NCI-H1930 (cell line): Measurements from ENCODE around the gene TNRC6B.
"Not testable (repeated sequence)": the region's sequence is repeated elsewhere in the genome, so short reads cannot be mapped to it uniquely, and the experiment has no call there.

ENCODE experiments used
- DNase-seq, 2 experiments: peaks; one replicate each; lab custom pipeline; 2025; lab: John Stamatoyannopoulos, UW

Gene TNRC6B

DNA sequence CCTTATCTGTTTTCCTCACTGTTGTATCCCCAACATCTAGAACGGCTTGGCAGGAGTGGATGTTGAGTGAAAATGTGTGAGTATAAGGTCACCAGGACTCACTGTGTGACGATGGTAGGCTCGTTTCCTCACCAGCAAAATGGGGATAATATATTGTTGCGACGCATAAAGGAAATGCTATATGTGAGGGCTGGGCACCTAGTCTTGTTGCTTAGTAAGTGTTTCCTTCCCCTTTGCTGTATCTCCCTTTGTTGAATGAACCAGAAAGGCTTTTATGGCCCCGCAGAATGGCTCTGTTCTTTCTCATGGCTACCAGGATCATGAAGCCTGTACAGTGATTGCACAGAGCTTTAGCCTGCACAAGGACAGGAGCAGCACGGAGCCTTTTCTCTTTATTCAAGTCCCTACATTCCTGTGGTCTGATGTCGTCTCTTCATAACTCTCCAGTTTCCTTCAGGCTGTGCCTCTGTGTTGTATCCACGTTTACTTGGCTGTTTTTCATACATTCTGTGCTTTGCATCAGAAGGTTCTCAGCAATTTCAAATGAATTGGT is 5.4 kb downstream of the TNRC6B start:
- no peak for DNase-seq

DNA sequence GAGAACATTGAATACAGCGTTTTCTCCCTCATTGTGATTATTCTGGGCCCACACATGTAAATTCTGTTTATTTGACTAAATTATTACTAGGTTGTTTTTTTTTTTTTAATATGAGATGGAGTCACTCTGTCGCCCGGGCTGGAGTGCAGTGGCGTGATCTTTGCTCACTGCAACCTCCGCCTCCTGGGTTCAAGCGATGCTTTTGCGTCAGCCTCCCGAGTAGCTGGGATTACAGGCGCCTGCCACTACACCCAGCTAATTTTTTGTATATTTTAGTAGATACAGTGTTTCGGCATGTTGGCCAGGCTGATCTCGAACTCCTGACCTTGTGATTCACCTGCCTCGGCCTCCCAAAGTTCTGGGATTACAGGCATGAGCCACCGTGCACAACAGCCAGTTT is 5.9 kb downstream of the TNRC6B start:
- DNase-seq = not testable (repeated sequence)

DNA sequence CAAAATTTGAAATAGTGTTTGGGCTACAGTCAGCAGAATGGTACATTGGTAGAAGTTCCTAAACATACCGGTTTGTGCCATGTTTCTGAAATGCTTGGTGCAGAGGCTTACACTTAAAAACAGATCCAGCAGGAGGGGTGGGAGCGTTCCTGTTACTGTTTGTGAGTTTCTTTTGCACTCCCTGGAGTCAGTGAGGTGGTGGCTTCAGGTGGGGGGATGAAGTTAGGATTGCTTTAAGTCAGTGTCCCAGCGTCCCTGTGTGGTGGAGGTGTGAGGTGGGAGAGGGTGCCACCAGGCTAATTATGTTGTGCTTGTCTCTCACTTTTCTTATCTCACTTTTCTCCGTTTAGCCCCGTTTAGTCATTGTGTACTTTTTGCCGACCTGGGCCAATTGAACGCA is 9.7 kb downstream of the TNRC6B start:
- DNase-seq = no peak

DNA sequence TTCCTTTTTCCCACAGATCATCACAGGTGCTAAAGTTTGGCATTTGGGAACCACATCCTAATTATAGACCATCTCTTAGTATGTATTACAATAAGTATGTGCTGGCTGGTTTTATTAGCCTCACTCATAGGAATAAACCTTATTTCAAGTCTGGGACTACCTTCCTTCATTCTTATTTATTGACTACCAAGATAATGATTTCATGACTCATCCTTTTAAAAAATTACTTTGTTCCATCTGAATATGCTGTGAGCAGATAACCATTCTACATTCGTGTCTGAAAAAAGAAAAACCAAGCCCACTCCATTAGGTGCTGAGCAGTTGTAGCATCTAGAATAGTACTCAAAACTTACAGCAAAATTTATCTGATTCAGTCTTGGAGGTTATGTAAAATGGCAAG is 12.3 kb downstream of the TNRC6B start:
- no peak for DNase-seq

DNA sequence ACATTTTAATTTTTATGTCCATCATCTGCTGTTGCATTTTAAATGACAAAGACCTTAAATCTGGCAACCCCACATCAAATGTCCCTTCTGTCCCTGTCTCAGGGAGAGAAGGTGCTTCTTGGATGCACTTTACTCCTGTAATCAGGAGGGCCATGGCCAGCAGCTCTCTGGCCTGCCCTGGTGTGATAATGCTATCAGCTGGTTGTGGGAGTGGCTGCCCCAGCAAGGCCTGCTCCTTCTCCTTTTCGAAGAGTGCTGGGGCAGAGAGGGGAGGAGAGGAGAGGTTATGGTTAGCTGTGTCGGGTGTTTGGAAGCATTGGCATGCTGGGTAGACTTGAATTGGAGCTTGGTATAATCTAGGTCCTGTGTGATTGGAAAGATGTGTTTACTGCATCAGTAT is 12.8 kb downstream of the TNRC6B start:
- no peak for DNase-seq

DNA sequence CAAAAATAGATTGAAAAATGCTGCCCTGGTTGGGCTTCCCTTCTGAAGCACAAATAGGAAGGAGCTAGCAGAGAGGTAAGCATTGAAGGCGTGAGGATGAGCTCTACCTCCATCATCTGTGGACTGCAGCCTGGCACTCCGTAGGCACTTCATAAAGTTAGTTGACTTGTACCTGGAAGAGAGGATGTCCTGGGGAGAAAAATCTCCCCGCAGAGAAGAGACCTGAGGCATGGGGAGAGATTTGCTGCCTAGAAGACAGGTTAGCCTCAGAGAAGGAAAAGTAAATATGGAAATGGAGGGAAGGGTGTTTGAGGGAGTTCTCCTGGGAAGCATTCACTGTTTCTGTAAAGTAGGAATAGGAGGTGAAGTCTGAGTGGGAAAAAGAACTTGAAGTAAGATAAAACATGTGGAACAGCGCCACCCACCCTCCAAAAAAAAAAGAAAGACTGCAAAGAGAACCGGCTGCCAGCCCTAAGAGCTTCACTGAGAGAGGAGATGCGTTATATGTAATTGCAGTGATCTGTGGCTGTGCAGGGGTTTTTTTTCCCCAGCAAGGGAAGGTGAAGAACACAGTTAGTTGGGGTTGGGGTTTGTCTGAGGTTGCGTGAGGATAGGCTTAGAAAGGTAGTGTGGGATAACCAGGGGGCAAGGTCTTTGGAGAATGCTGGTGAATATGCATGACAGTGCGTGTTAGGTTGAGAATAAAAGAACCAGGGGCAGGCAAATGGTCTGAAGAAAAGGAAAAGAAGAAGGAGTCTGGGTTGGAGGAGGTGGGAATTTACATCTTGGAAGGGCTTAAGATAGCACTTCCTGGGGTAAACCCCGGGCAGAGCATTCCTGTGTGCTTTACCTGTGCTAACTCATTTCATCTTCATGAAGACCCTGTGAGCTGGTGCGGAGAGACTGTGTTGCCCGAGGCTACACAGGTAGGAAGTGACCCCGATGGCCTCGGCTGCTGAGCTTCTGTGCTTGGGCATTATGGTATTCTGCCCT is 16.0 kb downstream of the TNRC6B start:
- no peak for DNase-seq

DNA sequence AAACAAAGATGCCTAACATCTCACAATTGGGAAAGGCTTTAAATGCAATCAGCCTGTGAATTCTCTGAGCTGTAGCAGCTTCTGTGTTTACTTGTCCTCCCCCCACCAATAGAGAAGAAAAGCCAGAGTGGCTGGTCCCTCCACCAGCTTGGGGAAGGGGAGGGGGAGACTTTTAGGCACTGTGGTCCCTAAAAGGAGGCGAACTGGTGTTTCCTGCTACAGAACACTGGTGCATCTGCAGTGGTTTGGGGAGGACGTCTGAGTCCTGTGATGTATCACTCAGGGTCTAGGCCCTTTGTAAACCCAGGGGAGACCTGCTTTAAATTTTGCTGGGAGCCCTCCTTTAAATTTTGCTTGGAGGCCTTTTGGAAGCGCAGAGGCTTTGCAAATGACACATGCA is 16.9 kb downstream of the TNRC6B start:
- no peak for DNase-seq

DNA sequence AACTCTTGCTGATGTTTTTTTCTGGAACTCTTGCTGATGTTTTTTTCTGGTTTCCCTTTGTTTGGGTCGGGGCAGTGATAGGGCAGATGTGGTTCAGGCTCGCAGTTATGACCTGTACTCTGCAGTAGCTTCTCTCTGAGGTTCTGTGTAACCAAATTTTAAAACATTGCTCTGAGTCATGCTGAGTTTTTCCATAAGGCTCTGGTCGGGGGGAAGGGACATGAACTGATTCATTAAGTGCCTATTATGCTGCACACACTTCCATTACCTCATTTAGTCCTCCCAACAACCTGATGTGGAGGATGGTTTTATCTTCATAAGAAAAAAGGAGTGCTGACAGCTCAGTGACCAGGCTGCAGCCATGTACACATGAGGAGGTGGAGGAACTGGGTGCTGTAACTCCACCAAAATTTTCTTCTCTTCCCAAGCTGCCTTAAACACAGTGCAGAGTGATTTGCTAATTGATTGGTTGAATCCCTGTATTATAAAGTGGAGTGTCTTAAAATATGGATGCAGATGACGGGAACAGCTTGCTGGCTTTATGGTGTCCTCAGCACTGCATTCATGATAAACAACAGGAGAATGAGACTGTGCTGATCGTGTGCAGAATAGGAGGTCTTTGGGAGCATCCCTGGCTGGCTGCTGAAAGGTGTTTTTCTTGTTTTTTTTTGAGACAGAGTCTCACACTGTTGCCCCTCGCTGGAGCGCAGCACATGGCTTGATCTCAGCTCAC is 19.1 kb downstream of the TNRC6B start:
- DNase-seq = no peak

DNA sequence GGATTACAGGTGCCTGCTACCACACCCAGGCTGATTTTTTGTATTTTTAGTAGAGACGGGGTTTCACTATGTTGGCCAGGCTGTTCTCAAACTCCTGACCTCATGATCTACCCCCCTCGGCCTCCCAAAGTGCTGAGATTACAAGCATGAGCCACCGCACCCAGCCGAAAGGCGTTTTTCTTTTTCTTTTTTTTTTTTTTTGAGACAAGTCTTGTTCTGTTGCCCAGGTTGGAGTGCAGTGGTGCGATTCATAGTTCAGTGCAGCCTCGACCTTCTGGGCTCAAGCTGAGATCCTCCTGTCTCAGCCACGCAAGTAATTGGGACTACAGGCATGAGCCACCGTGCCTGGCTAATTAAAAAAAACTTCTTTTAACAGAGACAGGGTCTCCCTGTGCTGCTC is 19.7 kb downstream of the TNRC6B start:
- not testable (repeated sequence) for DNase-seq

DNA sequence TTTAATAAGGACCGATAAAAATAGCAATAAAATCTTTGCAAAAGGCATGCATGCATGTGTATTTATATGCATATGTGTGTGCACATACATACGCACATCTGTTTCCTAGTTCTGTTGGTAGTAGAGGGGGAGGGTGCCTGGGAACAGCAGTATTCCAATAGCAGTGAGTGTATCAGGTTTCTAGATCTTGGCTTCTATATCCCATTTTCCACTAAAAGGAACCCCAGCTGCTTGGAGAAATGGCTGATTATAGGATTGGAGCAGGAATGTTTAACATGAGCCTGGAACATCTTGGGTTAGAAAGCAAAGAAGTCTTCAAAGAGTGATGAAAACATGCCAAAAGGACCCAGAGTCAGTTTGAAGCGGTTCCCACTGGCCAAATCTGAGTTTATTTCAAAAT is 21.0 kb downstream of the TNRC6B start:
- no peak for DNase-seq

DNA sequence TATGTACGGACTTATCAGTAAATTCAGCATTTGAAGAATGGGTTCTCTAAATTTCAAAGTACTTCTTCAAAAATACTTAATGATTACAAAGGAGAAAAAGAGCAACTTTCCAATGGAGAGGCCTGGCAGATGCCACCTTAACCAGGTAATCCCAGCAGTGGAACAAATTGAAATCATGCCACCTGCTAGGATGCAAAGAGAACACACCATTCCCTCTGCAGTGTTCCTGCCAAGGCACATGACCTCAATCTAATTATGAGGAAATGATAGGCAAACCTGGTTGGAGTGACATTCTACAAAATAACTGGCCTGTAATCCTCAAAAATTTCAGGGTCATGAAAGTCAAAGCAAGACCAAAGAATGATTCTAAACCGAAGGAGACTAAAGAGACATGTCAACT is 21.5 kb downstream of the TNRC6B start:
- DNase-seq = no peak

DNA sequence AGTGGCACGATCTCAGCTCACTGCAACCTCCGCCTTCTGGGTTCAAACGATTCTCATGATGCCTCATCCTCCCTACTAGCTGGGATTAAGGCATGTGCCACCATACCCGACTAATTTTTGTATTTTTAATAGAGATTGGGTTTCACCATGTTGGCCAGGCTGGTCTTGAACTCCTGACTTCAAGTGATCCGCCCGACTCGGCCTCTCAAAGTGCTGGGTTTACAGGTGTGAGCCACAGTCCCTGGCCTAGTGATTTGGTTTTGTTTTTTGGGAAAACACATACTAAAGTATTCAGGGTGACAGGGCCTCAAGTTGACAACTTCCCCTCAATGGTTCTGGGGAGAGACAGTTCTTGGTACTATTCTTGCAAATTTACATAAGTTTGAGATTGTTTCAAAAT is 22.1 kb downstream of the TNRC6B start:
- DNase-seq = no peak

DNA sequence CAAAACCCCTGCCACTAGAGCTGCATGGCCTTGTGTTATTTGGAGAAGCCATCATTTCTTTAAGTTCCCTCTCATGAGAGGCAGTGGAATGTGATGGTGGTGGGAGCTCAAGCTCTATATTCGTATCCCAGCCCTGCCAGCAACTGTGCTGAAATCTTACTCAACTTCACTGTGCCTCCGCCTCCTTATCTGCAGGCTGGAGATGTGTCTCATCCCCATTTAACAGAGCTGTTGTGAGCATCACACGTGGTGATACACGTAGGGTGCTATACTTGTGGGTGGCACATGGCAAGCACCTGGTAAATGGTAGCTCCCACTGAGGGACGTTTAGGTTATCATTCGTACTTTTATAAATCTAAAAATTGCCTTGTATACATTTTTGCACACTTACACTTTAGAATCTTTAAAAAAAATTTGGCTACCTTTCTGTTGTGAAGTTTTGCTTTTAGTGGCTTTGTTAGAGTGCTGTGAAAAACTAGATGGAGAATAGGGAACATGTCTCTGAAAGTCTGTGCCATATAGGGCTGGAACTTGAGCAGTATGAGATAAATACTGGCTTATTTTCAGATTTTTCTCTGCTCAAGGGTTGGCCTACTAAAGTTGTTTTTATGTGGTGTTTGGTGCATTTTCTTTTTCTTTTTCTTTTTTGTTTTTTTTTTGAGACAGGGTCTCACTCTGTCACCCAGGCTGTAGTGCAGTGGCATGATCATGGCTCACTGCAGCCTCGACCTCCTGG is 23.2 kb downstream of the TNRC6B start:
- no peak for DNase-seq

DNA sequence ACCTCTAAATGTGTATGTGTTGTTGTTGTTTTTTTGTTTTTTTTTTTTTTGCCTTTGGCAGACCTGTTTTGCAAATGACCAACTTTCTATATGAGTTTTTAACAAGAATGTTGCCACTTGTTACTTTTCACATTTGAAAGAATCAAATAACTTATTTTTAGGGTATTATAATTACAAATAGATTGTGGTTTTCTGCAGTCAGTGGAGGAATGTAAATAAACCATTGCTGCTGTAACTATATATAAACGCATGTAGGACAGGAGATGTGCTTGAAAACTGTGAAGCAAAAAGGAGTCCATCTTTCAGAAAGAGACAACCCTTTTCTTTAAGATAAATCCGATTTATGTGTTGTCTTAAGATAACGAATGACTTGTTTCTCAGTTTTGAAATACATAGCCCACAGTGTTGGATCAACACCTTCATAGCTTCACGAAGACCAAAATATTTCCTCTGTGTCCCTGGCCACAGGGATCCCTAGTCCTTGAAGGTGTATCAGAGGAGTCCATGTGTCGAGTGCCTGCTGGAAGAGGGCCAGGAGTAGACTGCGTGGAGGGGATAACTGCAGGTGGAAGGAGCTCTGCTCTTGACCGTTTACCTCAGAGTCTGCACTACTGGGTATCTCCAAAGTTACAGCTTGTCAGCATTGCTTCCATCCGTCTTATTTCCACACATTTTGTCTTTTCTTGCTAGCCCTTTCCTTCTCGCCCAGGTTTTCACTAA is 24.7 kb downstream of the TNRC6B start:
- DNase-seq = no peak

DNA sequence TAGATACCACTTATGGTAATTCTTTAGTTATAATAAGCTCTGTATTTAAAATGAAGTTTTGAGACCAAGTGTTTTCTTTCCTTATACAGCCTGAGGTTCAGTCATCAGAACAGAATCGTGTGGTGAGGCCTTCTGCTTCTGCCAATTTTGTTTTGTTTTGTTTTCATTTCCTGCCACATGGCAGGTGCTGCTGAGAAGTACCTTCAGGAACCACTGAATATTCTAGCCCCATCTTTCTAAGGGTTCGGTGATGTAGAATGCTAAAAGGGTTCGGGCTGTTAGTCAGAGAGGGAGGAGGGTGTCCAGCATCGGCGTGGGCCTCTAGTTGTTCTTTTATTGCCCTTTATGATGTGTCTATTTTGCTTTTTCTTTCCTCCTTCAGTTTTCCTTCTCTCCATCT is 25.8 kb downstream of the TNRC6B start:
- DNase-seq = no peak

DNA sequence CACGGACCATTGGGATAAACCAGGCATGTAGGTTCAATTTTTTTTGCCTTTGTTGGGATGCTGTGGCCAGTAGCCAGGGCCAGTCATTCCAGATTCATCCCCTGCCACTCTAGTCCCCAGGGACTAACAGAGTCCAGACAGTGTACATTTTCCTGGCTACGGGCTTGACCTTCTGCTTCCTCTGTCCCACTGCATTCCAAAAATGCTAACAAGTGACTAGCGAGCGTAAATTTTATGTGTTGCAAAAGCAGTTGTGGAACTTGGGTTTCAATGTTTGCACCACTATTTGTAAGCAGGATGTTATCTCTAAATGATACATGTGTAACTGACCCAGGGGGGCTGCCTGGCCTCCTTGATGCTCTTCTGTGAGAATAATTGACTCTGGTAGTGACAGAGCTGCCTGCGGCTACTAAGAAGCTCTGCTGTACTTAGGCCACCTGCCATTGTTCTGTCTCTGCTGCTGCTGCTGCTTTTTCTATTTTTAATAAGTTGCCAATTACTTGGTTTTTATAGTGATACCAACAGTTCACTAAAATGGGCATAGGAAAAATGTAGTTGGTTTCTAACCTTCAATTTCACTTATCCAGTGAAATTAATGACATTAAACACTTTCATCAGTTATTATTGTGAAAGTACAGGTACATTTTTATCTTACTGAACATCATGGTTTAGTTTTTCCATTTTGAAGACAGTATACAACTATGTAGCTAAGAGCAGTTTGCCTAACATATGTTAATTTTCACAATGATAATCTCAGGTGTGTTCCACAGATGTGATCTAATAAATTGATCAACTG is 26.8 kb downstream of the TNRC6B start:
- DNase-seq = no peak

DNA sequence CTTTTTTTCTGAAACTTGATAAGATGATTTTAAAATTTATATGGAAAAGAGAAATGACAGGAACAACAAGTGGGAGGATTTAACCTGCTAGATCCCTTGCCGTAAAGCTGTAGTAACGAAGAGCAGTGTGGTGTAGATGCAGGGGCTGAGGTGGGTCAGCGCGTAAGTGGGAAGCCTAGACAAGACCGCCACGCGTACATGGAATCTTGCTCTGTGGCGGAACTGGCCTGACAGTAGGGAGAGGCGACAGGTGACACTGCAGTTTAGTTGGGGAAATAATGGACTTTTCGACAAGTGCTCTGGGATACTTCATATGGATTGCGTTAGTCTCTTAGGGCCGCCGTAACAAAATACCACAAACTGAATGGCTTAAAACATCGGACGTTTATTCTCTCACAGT is 28.8 kb downstream of the TNRC6B start:
- DNase-seq = no peak

DNA sequence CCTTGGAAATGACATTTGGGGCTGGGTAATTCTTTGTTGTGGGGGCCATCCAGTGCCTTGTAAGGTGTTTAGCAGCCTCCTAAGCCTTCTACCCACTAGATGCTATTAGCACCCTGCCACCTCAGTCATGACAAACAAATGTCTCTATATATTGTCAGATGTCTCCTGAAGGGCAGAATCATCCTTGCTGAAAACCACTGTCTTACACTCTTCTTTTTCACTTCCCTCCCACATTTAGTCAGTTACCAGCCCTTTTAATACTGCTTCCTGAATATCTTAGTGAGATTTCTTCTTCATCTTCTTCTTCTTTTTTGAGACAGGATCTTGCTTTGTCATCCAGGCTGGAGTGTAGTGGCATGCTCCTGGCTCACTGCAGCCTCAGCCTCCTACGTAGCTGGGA is 33.1 kb downstream of the TNRC6B start:
- no peak for DNase-seq

DNA sequence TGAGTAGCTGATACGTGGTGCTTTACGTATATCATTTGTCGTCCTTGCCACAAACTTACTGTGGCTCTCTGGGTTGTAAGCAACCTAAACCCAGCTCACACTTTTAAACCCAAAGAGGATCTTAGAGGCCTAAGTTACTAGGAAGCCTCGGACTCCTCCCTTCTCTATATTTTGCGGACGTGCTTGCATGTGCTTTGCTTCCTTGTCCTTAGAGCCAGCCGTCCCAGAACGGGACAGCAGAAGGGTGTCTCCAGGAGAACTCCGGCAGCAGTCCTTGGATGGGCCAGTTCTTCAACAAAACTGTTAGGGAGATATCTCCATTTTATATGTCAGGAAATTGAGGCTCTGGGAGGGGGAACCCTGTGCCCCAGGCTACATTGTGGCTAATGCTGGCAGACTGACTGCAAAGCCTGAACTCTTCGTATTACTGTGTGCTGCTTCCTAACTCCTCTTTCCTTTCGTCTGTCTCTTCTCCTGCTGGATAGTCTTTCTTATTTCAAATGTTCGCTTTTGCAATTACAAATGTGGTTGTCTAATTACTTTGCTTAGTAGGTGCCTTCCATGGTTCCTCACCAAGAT is 33.8 kb downstream of the TNRC6B start:
- no peak for DNase-seq

DNA sequence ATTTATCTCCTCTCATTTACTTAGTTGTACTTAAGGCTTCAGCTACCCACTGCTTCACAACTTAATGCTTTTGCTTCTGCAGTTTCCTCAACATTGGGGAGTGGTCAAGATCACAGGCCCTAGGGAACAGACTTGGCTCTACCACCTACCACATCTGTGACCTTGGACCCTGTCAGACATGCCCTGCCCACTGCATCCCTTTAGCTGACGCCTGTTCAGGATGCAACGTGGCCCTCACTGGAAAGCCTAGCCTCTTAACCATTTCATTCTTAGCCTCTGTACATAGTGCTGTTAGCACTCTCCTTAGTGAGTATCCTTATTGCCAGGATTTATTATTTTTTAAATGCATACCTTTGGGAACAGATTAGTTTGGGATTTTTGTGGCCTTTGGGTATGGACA is 34.4 kb downstream of the TNRC6B start:
- no peak for DNase-seq
